Measurements from ENCODE around the gene TMEM50A.
"Not testable (repeated sequence)": the region's sequence is repeated elsewhere in the genome, so short reads cannot be mapped to it uniquely, and the experiment has no call there.

The TMEM50A gene

DNA sequence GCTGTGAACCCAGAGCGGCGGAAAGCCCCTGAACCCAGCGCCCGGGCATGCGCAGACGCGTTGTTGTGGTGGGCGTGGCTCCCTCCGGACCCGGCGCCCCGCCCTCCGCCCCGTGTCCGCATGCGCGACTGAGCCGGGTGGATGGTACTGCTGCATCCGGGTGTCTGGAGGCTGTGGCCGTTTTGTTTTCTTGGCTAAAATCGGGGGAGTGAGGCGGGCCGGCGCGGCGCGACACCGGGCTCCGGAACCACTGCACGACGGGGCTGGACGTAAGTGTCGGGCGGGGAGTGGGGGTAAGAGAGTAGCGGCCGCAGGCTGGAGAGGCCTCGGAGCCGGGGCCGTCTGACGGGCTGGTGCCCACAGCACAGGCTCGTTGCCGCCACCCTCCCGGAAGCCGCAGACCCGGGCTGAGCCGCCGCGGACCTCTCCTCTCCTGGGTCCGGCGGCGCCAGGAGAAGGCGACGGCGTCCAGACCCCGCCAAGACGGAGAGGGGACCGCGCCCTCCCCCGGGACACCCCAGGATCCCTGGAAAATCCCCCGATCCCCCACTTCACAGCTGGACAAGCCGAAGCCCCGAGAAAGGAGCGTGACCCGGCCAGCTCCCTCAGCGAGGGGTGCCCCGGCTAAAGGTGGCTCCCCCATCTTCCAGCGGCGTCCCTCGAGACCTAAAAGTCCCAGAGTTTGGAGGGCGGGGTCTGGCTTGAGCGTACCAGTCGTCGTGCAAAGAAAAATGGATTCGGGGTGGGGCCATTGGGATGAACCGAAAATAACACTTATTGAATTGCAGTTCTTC is at the start of gene TMEM50A:
TMEM50A (plus strand) TSS at position 147 of the 794 bp plus-strand sequence. CDS start 2,153 bp downstream, outside the sequence.
- no peak for DNase-seq (ENCODE audit: low read depth)

DNA sequence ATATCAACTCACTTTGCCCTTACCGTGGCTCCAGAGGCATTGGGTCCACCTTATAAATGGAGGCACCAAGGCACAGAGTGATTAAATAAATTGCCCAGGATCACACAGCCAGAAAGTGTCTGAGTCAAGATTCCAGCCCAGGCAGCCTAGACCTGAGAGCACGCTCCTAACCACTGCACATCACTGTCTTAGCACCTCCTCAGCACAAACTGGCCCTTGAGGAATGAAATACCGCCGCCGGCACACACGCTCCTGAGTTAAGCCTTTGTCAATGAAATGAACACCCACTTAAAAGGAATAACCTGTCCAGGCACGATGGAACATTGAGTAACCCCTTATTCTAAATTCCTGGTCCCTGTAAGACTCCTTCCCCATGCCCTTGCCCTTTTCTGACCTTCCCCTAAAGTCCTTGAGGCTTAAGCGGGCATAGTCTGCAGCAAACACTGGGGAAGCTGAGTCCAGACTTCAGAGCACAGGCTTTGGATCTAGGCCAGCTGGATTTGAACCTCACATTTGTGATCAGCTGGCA is 49.5 kb upstream of the TMEM50A start:
- DNase-seq (ENCODE audit: low read depth): not testable (repeated sequence)

DNA sequence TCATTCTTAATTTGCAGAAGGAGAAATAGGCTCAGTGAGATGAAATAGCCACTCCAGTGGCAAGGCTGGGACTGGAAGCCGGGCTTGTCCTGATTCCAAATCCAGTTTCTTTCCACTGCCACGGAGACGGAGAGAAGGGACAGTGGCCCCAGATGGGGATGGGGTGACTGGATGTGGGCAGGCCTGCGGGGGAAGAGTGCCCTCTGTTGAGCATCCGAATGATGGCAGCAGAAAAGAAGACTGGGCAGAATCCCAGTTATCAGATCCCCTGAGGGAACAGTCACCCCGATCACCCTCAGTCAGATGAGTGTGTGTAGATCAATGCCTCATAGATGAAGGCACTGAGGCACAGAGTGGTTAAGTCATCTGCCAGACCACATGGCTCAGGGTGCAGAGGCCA is 48.1 kb upstream of the TMEM50A start:
- not testable (repeated sequence) for DNase-seq (ENCODE audit: low read depth)

DNA sequence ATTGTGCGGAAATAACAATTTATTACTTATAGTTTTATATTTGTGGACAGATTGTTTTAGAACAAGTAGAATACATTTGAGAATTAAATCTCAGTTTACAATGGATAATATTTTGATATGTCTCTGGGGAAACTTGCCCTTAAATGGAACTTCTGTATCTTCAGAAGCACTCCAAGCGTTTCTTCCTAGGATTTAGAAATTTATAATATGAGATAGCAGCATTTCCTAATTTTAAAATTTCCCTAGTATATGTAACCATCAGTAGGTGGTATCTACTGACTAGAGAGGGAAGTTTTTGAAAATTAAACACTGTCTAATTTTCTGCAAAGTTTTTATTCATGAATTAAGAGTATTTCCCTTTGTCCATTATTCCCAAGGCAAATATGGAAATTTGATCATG is 44.7 kb upstream of the TMEM50A start:
- not testable (repeated sequence) for DNase-seq (ENCODE audit: low read depth)

DNA sequence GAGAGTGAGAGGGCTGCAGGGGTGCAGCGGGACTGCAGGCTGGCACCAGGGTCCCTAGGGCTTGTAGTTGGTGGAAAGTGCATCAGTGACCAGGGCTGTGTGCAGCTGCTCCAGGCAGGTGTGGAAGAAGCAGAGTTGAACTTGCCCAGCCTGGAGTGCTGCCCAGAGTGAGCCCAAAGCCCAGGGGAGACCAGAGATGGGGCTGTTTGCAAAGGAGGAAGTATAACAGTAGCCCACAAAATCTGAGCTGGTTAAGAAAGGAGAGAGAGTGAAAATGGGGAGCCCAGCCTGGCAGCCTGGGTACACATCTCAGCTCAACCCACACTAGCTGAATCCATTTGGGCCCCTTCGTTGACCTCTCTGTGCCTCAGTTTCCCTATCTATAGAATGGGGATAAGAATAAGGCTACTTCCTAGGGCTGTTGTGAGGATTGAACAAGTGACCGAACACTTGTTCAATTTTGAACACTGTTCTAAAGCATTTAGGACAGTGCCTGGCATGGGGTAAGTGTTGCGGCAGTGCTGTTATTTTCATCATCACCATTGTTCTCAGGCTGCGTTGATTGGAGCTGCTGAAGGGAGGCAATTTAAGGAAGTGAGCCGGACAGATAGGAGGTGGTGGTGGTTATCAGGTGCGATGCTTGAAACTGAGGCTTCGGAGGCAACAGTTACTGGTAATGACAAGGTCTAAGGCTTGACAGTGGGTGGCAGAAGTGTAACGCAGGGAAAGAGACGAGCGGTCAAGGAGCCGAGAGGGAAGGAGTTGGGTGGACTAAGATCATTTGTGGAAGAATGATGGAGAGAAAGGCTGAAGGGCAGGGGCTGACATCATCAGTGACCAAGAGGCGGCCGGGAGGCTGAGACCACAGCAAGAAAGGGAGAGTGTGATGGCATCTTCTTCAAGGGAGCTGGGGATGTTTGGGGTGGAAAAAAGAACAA is 43.0 kb upstream of the TMEM50A start:
- DNase-seq (ENCODE audit: low read depth): not testable (repeated sequence)

DNA sequence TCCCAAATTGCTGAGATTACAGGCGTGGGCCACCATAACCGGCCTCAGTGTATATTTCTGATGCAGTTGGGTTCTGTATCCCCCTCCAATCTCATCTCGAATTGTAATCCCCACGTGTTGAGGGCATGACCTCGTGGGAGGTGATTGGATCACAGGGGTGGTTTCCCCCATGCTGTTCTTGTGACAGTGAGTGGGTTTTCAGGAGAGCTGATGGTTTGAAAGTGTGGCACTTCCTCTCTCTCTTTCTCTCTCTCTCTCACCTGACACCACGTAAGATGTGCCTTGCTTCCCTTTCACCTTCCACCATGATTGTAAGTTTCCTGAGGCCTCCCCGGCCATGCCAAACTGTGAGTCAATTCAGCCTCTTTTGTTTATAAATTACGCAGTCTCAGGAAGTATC is 41.6 kb upstream of the TMEM50A start:
- not testable (repeated sequence) for DNase-seq (ENCODE audit: low read depth)

DNA sequence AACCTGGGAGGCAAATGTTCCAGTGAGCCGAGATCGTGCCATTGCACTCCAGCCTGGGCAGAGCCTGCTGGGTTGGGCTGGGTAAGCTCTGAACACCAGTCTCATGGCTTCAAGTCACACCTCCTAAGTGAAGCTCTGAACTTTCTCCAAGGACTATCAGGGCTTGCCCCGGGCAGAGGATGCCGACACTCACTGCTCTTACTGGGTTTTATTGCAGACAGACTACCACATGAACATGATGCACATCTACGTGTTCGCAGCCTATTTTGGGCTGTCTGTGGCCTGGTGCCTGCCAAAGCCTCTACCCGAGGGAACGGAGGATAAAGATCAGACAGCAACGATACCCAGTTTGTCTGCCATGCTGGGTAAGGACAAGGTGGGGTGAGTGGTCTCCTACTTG is 37.4 kb upstream of the TMEM50A start:
- DNase-seq (ENCODE audit: low read depth): not testable (repeated sequence)

DNA sequence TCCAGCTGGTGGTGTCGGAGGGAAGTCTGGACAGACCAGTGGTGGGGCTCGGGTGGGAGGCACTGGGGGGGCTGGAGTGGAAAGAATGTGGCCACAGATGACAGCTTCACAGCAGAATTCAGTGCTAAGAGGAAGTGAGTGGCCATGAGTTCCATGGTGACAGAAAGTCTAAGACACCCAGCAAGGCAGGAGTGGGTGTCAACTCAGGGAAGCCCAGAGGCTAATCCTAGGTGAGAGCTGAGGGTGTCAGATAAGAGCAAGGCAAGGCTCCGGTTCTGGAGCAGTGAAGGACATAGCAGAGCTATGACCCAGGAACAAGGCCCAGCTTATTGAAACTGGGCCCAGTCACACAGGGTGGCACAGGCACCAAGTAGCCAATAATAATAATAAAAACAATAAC is 35.8 kb upstream of the TMEM50A start:
- not testable (repeated sequence) for DNase-seq (ENCODE audit: low read depth)

DNA sequence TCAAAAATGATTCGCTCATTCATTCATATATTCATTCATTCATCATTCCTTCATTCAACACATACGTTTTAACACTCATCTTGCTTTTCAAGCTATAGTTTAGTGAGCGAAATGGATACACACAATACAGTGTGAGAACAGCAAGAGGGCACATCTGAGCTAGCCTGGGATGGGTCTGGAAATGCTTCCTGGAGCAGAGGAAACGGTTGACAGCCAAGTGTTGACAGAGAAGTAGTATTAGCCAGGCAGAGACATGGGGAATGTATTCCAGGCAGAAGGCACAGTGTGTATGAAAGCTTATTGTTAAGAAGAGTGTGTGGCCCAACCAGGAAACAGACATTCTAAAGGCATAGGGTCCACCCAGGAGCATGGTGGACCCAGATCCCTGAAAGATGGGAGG is 33.2 kb upstream of the TMEM50A start:
- not testable (repeated sequence) for DNase-seq (ENCODE audit: low read depth)

DNA sequence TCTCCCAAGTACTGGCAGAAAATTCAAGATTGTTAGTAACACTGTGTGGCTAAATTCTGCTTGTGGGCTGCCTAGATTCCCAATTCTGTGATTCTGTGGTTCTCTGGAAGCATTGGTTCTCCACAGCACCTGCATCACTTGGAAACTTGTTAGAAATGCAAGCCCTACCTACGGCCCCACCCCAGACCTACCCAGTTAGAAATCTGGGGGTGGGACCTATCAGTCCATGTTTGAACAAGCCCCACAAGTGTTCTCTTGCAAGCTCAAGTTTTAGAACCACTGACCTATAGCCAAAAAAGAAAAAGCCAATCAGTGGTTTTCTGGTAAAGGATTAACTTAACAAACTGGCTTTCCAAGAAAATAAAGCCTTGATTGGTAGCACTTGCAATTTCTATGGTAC is 30.0 kb upstream of the TMEM50A start:
- DNase-seq (ENCODE audit: low read depth): not testable (repeated sequence)

DNA sequence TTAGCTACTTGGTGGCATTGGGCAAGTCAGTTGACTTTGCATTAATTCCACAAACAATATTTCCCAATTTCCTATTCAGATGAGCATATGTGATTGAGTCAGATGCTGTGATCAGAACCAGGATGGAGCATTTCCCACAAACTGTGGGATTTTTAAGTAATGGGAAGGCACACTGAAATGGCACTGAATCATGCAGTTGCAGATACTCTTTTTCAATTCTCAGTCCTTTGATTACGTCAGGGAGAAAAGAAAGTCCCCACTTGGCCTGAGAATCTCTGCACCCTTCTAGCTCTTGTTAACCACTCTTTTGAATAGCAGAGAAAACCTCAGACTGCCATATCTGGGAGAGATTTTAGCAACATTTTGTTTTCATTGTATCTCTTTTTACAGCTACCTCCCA is 29.0 kb upstream of the TMEM50A start:
- DNase-seq (ENCODE audit: low read depth): not testable (repeated sequence)

DNA sequence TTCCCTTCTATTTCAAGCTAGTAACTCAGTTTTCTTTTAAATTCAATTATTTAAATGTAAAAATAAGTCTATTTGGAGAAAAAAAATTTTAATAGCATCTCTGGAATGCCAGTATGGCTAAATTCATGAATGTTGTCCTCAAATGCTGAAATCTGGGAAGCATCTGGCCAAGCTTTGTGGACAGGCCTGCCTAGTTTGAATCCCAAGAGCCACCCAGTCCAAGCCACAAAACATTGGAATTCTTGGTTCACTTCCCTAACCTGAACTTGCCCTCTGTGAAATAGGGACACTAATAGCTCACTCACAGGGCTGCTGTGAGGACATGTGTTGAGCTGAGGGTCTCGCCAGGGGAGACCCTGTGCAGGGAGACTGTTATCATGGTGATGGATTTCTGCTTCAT is 28.6 kb upstream of the TMEM50A start:
- DNase-seq (ENCODE audit: low read depth): not testable (repeated sequence)

DNA sequence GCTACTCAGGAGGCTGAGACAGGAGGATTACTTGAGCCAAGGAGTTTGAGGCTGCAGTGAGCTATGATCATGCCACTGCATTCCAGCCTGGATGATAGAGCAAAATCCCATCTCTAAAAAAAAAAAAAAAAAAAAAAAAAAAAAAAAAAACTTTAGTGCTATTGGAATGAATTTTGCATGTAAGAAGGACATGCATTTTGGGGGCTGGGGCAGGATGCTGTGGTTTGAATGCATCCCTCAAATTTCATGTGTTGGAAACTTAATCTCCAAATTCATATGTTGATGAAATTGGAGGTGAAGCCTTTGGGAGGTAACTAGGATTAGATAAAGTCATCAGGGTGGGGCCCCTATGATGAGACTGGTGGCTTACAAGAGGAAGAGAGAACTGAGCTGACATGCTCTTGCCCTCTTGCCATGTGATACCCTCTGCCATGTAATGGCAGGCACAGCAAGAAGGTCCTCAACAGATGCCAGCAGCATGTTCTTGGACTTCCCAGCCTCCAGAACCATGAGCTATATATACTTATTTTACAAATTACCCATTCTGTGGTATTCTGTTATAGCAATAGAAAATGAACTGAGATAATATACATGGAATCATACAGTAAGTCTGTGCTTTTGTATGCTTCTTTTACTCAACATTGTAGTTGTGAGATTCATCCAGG is 25.2 kb upstream of the TMEM50A start:
- DNase-seq (ENCODE audit: low read depth): not testable (repeated sequence)

DNA sequence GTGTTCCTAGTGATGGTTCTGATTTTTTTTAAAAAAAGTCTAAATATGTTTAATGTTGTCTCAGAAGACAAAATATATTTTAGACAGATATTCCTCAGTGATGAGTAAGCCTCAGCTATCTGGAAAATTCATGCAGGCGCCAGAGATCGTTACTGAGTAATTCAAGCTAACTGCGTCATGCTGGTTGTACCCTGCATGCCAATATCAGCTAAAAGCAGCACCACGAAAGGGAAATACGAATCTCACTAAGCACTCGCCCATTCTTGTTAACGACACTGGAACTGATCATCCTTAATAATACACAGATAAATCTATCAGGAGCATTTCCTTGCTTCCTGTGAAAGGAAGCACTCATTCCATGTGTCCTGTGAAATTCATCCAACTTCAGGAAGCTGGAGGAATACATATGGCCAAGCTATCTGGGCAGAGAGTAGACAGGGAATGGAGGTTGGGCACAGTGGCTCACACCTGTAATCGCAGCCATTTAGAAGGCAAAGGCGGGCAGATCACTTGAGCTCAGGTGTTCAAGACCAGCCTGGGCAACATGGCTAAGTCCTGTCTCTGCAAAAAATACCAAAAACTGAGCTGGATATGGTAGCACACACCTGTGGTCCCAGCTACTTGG is 17.7 kb upstream of the TMEM50A start:
- DNase-seq (ENCODE audit: low read depth): peak; percentile 46

DNA sequence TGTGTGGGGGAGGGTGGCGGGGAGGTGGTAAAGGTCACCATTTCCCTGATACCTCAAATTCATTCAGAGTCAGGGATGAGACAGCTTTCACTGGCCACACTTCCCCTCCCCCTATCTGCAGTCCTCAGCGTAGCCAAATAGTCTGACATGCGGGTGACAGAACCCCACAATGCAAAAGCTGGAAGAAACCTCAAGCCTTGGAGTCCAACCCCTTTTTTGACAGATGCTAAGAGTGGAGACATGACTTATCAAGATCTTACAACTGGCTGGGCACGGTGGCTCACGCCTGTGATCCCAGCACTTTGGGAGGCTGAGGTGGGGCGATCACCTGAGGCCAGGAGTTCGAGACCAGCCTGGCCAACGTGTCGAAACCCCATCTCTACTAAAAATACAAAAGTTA is 16.0 kb upstream of the TMEM50A start:
- DNase-seq (ENCODE audit: low read depth): not testable (repeated sequence)

DNA sequence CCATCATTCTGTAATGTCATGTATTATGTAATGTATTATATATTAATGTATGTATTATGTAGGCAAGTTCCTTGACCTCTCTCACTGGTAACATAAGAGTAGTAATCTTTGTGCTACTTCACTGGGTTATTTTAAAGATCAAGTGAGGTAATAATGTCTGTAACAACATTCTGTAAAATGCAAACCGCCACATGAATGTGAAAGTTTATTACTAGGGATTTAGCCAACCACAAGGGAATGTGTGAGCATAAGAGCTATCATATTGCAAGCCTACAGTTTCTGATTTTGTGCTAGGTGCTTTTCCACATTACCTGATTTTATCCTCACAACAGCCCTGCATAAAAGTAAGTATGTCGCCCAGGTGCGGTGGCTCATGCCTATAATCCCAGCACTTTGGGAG is 13.7 kb upstream of the TMEM50A start:
- DNase-seq (ENCODE audit: low read depth): not testable (repeated sequence)

DNA sequence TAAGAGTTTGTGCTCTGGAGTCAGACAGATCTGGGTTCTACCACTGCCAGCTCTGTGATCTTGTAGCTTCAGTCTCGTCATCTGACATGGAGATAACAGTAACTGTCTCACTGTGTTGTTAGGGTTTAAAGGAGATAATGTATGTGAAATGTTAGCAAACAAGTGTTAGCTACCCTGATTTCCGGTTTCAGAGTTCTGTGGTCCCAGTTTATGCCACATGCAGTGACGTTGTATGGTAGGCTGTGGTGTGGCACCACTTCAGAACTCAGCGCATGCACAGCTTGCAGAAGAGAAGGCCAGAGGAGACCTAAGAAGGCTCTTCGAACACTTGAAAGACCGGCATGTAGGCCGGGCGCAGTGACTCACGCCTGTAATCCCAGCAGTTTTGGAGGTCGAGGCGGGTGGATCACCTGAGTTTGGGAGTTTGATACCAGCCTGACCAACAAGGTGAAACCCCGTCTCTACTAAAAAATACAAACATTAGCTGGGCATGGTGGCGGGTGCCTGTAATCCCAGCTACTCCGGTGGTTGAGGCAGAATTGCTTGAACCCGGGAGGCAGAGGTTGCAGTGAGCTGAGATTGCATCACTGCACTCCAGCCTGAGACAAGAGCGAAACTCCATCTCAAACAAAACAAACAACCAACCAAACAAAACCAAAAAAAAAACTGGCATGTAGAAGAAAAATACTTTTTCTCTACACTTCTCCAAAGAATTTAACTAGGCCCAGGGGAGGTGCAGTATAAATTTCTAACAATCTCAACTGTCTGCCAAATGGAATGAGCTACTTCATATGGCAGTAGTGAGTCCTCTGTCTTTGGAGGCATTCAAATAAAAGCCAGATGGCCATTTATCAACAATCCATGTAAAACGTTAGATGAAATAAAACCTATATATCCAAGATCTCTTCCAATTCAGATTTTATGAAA is 10.0 kb upstream of the TMEM50A start:
- not testable (repeated sequence) for DNase-seq (ENCODE audit: low read depth)

DNA sequence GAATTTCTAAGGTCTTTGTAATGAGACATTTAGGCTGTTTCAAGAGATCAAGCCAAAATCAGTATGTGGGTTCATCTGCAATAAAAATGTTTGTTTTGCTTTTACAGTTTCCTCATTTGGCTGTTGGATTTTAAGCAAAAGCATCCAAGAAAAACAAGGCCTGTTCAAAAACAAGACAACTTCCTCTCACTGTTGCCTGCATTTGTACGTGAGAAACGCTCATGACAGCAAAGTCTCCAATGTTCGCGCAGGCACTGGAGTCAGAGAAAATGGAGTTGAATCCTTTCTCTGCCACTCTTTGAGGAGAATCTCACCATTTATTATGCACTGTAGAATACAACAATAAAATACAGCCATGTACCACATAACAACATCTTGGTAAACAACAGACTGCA is 9.3 kb upstream of the TMEM50A start:
- DNase-seq (ENCODE audit: low read depth): not testable (repeated sequence)

DNA sequence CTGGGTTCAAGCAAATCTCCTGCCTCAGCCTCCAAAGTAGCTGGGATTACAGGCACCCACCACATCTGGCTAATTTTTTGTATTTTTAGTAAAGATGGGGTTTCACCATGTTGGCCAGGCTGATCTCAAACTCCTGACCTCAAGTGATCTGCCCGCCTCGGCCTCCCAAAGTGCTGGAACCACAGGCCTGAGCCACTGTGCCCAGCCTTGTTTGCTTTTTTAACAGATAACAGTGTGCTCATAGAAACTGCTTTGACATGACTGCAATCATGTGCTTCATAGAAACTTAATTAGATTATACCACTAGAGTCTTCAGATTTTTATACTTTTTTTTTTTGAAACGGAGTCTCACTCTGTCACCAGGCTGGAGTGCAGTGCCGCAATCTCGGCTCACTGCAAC is 8.8 kb upstream of the TMEM50A start:
- DNase-seq (ENCODE audit: low read depth): not testable (repeated sequence)

DNA sequence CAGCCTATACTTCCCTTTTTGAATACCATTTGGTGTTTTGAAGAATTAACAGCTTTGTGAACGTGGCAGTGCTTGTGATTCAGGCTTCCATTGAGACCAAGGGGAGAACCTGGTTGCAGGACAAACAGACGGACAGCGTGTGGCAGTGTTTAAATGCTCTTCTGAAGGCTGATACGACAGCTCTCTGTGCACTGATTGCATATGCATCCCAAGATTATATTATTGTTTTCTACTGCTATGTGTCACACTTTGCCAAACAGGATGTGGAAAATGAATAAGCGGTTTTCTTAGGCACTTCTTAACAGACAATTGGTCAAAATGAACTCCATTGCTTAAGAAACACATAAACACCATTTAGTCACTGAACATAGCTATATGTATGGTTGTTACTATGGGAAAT is 8.2 kb upstream of the TMEM50A start:
- not testable (repeated sequence) for DNase-seq (ENCODE audit: low read depth)

Measured in non-pigmented ciliary epithelial cell (primary cell).